AG09319 (cell line): ENCODE results near the gene SLX4IP.

Experiments used
- DNase-seq: peaks from one replicate; pipeline ENCODE4 v3.0.0-alpha.2; 2010; ENCODE audit warnings: low read depth; ENCODE audit errors: extremely low read depth
- TF ChIP-seq, protein P1 (sequence below): IDR thresholded peaks from 2 replicates; pipeline ENCODE4 v1.5.1; 2011; ENCODE audit warnings: low read depth, mild to moderate bottlenecking, inconsistent platforms, low read length, moderate library complexity

The SLX4IP gene

DNA sequence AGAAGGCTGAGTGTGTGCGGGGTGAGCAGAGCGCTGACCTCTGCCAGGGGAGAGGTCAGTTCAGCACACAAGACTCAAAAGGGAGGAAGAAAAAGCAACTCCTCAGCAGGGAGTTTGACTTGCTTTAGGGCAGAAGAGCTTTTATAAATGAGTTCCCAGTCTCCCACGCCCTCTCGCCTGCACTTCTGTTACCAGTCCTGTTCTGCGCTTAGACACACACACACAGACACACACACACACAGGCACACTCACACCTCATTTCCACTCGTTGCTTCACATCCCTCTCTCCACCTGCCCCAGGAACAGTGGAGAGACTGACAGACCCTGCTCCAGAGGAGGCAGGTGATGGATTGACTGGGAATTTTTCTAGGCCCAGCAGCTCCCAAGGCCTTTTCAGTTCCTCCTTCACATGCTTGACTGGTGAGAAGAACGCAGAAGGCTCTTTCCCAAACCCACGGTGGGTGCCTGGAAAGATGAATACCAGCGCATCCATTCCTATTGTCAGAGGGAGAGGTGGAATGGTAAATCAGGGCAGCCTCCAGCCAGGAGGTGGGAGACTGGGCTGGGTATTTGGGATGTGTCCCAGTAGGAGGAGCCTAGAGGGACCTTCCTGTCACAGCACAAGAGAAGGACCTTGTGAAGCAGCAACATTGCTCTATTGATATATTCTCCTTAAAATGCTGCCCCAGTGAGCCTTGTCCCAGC is 195.0 kb downstream of the SLX4IP start:
- DNase-seq, result no peak
- TF ChIP-seq, protein P1, sequence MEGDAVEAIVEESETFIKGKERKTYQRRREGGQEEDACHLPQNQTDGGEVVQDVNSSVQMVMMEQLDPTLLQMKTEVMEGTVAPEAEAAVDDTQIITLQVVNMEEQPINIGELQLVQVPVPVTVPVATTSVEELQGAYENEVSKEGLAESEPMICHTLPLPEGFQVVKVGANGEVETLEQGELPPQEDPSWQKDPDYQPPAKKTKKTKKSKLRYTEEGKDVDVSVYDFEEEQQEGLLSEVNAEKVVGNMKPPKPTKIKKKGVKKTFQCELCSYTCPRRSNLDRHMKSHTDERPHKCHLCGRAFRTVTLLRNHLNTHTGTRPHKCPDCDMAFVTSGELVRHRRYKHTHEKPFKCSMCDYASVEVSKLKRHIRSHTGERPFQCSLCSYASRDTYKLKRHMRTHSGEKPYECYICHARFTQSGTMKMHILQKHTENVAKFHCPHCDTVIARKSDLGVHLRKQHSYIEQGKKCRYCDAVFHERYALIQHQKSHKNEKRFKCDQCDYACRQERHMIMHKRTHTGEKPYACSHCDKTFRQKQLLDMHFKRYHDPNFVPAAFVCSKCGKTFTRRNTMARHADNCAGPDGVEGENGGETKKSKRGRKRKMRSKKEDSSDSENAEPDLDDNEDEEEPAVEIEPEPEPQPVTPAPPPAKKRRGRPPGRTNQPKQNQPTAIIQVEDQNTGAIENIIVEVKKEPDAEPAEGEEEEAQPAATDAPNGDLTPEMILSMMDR, result no peak

DNA sequence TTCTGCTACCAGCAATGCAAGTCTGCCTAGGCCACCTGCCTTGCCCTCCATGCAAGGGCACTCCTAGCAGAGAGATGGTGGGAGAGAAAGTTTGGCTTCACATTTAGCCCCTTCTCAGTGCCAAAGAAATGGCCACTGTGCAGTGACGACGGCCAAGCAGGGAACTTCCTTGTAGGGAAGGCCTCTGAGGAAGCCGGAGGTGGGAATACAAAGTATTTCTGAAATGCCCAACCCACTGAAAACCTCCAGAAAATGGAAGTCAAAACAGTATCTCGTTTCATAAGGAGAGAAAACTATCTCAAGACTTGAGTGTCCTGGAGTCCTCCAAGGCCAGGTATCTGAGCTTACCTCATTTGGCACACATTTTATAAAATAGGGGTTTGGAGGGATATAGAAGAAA is 196.0 kb downstream of the SLX4IP start:
- DNase-seq, result no peak
- TF ChIP-seq, protein P1, result no peak

DNA sequence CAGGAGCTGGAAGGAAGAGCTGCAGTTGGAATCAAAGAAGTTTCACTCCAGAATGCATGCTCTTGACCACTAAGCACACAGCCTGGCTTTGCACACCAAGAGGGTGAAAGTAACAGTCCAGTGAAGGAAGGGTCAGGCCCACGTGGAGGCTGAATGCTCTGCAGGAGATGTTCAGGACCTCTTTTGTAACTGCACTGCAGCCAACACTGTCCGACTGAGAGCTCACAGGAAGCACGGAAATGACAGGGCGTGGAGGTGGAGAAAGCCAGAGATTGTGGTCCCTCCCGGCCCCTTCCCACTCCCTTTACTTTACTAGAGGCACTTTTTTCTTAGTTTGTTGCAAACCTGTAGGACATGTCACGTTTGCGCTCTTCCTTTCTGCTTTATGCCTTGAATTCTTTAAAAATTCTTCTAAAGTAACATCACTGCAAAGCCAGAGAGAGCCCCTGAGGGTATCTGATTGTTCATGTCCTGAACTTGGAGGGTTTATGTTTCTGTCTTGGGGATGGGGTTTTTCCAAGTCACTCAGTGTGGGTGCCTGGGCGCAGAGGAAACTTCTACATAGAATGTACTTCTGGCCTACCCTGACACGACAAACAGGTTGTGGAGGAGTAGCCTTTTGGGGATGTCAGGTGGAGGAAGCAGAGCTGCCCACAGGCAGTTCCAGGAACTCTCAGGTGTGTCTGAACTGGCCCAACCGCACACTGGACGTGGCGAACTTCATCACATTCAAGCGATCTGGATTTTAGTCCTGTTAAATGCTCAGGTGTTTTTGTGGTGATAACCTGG is 197.8 kb downstream of the SLX4IP start:
- no peak for DNase-seq
- TF ChIP-seq, protein P1, result no peak

DNA sequence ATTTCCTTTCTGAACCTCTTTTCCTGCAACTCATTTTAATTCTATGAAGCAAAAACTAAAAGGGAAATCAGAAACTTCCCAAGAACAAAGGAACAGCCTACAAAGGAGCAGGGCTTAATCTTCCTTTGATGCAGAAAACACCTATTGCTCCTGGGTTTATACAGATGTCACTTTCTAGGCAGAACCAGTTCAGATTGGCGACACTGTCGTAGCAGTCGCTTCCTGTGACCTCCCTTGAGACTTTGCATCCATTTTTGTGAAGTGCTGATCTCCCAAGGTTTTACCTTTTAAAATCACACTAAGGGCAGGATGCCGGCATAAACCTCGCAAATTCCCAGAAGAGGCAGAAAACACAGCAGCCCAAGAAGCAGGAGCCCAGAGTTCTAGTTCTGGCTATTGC is 198.6 kb downstream of the SLX4IP start:
- TF ChIP-seq, protein P1, result no peak
- DNase-seq, result no peak

DNA sequence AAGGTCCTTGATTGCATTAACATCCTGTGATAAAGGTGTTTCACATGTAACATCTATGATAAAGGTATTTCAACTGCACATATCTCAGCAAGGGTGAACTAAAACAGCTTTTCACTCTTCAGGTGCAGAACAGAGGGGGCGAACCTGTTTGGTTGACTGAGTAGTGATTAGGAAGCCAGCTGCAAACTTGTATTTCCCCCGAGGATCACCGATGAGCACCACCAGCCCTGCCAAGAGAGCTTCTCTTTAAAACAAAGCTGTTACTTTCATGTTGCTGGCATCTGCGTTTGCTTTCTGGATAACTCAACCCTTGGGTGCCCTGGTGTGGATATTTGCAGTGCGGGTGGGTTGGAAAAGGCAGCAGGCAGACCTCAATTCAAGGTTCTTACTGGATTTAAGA is 199.1 kb downstream of the SLX4IP start:
- DNase-seq, result no peak
- TF ChIP-seq, protein P1, result no peak

DNA sequence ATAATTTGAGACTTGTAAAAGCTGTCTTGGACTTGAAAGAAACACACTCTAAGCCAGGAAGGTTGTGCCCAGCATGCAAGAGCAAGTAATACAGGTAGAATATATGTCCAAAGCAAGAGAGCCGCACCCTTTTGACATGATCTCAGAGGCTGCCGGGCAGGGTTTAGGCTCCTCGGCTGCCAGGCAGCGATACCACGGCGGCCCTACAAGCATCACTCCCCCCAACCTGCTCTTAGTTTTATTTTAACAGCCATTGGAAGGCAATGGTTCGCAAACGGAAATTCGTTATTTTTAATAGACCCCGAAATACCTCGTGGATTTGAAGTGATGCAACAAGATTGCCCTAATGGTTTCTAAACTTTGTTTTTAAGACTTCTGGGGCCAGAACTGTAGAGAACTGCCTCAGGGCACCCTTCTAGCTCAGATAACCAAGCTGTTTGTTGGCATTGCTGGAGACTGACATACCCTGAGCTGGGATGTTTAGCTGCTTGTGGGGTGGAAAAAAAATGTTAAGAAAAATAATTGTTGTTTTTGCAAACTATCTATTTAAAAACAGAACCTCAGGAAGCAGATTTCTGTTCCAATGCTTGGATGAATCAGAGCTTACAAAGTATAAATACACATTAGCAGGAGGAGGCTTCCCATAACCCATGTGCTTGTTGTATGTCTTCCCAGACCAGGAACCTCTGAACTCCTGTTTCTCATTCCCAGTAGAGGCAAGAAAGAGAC is 199.7 kb downstream of the SLX4IP start:
- peak; percentile 64 for DNase-seq
- TF ChIP-seq, protein P1, result no peak
